IPS-18c (cell line): ENCODE results near the gene SCRT2.
"Not testable (repeated sequence)": the region's sequence is repeated elsewhere in the genome, so short reads cannot be mapped to it uniquely, and the experiment has no call there.

Source experiments
- H3K4me3 ChIP-seq: 2 replicates; pipeline ENCODE4 v1.7.0; 2013; ENCODE audit warnings: low read depth, mild to moderate bottlenecking, low read length, moderate library complexity; ENCODE audit not compliant: insufficient read depth
- H3K9me3 ChIP-seq: one replicate; pipeline ENCODE4 v1.6.1; 2013; ENCODE audit warnings: mild to moderate bottlenecking, low read length, moderate library complexity; ENCODE audit not compliant: control insufficient read depth, insufficient read depth

Gene SCRT2

GRCh38 chr20:647479-648019 lies 28.1 kb downstream of the SCRT2 start:
- peaks cover 3% of the 10 kb centered on the region for H3K9me3 ChIP-seq
- no peak overlapping the region for H3K4me3 ChIP-seq

GRCh38 chr20:646868-647233 lies 28.8 kb downstream of the SCRT2 start:
- H3K9me3 ChIP-seq: peaks cover 3% of the 10 kb centered on the region
- H3K4me3 ChIP-seq: no peak overlapping the region

DNA sequence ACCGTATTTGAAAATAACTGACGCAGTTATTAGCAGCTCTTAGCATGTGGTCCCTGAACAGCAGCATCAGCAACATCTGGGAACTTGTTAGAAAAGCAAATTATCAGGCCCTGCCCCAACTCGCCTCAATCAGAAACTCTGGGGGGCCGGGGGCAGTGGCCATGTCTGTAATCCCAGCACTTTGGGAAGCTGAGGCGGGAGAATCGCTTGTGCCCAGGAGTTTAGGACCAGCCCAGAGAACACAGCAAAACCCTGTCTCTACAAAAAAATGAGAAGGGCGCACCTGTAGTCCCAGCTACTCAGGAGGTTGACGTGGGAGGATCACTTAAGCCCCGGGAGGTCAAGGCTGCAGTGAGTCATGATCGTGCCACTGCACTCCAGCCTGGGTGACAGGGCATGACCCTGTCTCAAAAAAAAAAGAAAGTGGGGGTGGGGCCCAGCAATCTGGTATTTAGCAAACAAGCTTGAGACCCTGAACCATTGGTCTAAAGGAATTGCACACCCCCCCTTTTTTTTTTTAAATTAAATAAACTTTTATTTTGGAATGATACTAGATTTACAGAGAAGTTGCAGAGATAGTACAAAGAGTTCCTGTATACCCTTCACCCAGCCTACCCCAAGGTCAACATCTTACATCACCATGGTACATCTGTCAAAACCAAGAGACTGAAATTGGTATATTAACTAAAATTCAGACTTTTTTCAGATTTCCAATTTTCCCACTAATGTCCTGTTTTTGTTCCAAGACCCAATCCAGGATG lies 29.3 kb downstream of the SCRT2 start:
- H3K9me3 ChIP-seq: peaks cover 3% of the 10 kb centered on the region
- H3K4me3 ChIP-seq: no peak overlapping the region

- Histone ChIP-seq H3K4me3 (no peak overlapping the region), H3K9me3 (peaks cover 3% of the 10 kb centered on the region)
Observed at GRCh38 chr20:645318-646106, 30.1 kb downstream of the SCRT2 start.

GRCh38 chr20:644692-645317 lies 30.8 kb downstream of the SCRT2 start:
- Histone ChIP-seq H3K9me3 (peaks cover 3% of the 10 kb centered on the region), H3K4me3 (no peak overlapping the region)

GRCh38 chr20:642398-643174 lies 33.0 kb downstream of the SCRT2 start:
- Histone ChIP-seq H3K9me3 (peaks cover 3% of the 10 kb centered on the region), H3K4me3 (no peak overlapping the region)

GRCh38 chr20:642013-642397 lies 33.6 kb downstream of the SCRT2 start:
- H3K9me3 ChIP-seq, H3K4me3 ChIP-seq: not testable (repeated sequence)

- H3K4me3 ChIP-seq: no peak overlapping the region
- H3K9me3 ChIP-seq: peaks cover 3% of the 10 kb centered on the region
Observed at GRCh38 chr20:641516-641875, 34.1 kb downstream of the SCRT2 start.

DNA sequence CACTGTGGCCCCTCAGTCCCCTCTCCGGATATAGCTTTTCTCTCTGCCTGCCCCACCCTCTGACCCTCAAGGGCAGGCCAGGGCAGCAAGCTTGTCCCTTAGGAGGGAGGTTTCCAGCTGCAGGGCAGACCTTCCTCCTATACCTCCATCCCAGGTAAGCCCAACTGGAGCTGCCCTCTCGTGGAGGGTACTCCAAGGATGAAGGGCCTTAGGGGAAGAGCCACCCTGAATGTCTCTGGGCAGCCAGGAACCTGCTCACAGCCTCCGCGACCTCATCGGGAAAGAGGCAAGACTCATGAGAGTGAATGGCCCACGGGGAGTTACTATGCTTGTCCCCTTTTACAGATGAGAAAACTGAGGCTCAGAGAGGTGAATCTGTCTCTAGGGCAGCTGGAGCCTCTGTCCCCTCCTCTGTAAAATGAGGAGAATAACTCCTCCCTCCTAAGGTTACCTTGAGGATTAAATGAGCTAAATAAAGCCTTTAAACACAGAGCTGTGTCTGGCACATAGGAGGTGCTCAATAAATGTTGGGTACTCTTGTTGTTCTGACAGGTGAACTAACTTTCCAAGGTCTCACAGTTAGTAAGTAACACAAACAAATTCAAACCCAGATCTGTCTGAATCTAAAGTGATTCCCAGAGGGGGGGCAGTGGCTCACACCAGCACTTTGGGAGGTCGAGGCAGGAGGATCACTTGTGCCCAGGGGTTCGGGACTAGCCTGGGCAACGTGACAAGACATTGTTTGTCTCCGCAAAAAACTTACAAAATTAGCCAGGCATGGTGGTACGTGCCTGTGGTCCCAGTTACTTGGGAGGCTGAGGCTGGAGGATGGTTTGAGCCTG lies 34.7 kb downstream of the SCRT2 start:
- Histone ChIP-seq H3K4me3 (no peak overlapping the region), H3K9me3 (peaks cover 3% of the 10 kb centered on the region)

GRCh38 chr20:638579-638978 lies 37.0 kb downstream of the SCRT2 start:
- Histone ChIP-seq H3K9me3 (no peaks in the 10 kb centered on the region), H3K4me3 (no peak overlapping the region)

GRCh38 chr20:637559-637958 lies 38.0 kb downstream of the SCRT2 start:
- no peaks in the 10 kb centered on the region for H3K9me3 ChIP-seq
- no peak overlapping the region for H3K4me3 ChIP-seq

GRCh38 chr20:635893-636338 lies 39.7 kb downstream of the SCRT2 start:
- no peak overlapping the region for H3K4me3 ChIP-seq

DNA sequence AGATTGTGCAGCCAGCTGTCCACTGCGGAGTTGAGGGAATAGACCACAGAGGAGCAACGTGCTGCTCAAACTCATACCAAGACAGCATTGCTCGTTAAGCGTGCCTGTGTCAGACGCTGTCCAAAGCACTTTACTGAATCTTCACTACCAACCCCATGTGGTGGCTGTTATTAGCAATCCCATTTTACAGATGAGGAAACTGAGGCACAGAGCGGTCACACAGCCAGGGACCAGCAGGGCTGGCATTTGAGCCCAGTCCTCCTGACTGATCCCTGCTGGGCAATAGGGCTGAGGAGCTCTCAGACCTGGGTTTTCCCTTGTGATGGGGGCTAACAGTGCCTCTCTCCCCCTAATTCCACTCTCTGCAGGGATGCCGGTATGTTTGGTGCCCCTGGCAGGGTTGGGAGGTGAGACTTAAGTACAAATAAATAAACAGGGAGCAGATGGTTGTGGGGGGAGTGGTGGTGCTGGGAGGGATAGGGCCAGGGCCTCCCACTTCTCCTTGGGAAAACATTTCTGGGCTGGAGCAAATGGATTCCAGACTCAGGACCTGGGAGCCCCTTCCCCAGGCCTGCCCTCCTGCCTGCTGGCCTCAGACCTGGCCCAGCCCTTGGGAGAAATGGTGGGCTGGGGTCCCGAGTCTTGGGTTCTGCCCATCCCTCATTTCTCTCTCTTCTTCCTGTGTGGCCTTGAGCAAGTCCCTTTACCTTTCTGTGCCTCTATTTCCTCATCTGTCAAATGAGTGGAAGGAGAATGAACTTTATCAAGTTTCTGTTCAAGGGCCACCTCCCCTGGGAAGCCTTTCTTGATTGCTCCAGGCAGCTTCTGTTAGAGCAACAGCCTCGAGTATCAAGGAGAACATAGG lies 40.3 kb downstream of the SCRT2 start:
- Histone ChIP-seq H3K4me3 (no peak overlapping the region), H3K9me3 (no peaks in the 10 kb centered on the region)

More at GRCh38 chr20:635893-636338, 39.7 kb downstream of the SCRT2 start:
- no peaks in the 10 kb centered on the region for H3K9me3 ChIP-seq

DNA sequence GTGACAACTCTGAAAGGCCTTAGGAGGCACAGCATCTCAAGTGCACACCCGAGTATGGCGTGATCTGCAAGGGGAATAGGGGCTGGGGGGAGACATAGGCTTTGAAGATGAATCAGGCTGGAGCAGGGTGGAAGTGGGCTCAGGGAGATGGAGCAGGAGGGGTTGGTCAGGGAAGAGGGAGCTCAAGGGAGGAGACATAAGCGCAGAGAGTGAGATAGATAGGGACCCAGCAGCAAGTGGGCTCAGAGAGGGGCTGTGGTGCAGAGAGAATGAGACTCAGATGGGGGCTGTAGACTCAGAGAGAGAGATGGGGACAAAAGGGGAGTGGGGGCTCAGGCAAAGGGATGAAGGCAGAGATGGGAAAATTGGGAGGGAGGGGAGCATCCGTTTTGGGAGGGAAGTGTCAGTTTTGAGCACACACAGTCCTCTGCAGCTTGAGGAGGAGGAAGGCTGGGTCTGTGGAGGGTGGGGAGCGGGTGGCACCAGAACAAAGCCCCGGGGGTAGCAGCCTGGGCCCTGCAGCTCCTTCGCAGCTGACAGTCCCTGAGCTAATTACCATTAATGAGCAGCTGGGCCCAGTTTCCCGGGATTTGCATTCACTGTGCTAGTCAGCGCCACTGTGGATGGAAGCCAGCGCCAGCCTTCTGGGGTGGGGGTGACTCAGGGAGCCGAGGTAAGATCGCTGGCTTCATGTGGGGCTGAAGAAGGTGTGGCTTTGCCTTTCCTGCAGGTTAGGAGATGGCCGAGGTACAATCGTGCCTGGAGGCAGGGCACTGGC lies 41.3 kb downstream of the SCRT2 start:
- Histone ChIP-seq H3K4me3 (no peak overlapping the region), H3K9me3 (no peaks in the 10 kb centered on the region)

GRCh38 chr20:631101-631500 lies 44.5 kb downstream of the SCRT2 start:
- Histone ChIP-seq H3K4me3 (no peak overlapping the region), H3K9me3 (no peaks in the 10 kb centered on the region)
